ENCODE data around the gene RIMS1.

RIMS1 gene

DNA sequence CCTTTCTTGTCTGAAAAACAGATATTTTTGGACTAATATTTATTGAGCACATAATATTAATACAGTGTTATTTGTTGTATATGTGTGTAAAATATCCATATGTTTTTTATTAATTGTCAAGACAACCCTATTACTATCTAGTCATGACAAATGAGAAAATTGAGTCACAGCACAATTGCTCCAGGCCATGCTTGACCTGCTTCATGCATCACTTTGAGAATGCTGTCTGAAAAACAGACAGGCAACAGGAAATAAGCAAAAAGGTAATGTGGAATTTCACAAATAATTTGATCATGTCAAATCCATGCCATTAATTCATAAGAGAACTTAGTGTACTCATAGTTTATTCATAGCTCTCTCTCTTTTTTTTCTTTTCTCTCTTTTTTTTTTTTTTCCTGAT lies 246.5 kb downstream of the RIMS1 start:
- in situ Hi-C loops (cut with MboI; ENCODE audit: low sequenced_read_pairs, unreplicated experiment) = no loop called here
- DNase-seq (ENCODE audit: low spot score) = no peak
- TF ChIP-seq, protein P1, sequence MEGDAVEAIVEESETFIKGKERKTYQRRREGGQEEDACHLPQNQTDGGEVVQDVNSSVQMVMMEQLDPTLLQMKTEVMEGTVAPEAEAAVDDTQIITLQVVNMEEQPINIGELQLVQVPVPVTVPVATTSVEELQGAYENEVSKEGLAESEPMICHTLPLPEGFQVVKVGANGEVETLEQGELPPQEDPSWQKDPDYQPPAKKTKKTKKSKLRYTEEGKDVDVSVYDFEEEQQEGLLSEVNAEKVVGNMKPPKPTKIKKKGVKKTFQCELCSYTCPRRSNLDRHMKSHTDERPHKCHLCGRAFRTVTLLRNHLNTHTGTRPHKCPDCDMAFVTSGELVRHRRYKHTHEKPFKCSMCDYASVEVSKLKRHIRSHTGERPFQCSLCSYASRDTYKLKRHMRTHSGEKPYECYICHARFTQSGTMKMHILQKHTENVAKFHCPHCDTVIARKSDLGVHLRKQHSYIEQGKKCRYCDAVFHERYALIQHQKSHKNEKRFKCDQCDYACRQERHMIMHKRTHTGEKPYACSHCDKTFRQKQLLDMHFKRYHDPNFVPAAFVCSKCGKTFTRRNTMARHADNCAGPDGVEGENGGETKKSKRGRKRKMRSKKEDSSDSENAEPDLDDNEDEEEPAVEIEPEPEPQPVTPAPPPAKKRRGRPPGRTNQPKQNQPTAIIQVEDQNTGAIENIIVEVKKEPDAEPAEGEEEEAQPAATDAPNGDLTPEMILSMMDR (IDR thresholded peaks at IDR 0.05; ENCODE audit: borderline replicate concordance, control extremely low read depth, extremely low read depth, insufficient read depth, missing control alignments) = no peak

DNA sequence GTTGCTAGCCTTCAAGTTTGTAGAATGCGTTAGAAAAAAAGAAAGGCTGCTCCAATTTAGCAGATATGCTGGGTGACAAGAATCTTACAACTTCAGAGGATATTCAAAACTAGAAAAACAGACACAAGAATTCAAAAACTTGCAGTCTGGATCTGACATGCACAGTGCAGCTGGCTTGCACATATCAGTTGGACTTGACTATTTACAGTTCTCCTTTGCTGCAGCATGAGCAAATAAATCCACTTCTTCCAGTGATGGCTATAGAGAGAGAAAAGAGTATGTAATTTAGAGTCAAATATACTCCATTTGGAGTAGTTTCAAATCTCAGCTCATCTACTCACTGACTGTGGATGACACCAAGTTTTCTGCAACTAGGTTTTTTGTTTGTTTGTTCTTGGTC lies 247.0 kb downstream of the RIMS1 start:
- in situ Hi-C loops (cut with MboI; ENCODE audit: low sequenced_read_pairs, unreplicated experiment) = no loop called here
- no peak for DNase-seq (ENCODE audit: low spot score)
- TF ChIP-seq, protein P1 (IDR thresholded peaks at IDR 0.05; ENCODE audit: borderline replicate concordance, control extremely low read depth, extremely low read depth, insufficient read depth, missing control alignments) = no peak

DNA sequence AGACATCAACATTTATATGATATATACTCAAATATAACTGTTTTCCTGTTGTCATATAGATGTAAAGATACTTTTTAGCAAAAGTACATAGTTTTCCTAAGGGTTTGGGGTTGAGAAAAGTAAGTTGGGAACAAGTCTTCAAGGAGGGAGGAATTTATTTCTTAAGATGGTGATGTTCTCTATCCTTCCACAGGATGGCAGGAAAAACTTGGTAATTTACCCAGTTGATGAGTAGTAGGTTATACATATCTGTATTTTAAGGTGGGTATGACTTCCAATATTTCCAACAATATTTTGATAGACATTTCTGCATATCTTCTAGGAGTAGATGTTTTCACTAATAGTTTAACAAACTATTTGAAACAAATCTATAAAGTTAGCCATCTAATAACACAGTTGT lies 254.4 kb downstream of the RIMS1 start:
- TF ChIP-seq, protein P1 (IDR thresholded peaks at IDR 0.05; ENCODE audit: borderline replicate concordance, control extremely low read depth, extremely low read depth, insufficient read depth, missing control alignments) = no peak
- no peak for DNase-seq (ENCODE audit: low spot score)
- in situ Hi-C loops (cut with MboI; ENCODE audit: low sequenced_read_pairs, unreplicated experiment) = no loop called here

DNA sequence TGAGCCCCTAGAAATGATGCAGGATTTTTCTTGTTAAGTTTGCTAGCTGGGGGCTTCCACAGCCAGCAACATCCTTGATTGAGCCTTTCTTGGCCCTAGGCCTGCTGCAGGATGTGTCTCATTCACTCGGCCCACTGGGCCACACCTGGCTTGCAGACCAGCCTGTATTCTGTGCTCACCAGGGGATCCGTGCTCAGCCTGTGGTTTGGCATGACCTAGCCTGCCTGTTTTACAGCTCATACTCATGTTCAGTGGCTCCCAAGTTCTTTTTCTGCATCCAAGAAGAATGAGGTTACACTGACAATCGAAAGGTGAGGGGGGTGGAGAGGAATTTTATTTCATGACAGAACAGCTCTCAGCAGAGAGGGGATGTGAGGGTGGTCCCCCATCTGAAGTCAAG lies 263.4 kb downstream of the RIMS1 start:
- in situ Hi-C loops (cut with MboI; ENCODE audit: low sequenced_read_pairs, unreplicated experiment) = no loop called here
- no peak for DNase-seq (ENCODE audit: low spot score)
- TF ChIP-seq, protein P1 (IDR thresholded peaks at IDR 0.05; ENCODE audit: borderline replicate concordance, control extremely low read depth, extremely low read depth, insufficient read depth, missing control alignments) = no peak

DNA sequence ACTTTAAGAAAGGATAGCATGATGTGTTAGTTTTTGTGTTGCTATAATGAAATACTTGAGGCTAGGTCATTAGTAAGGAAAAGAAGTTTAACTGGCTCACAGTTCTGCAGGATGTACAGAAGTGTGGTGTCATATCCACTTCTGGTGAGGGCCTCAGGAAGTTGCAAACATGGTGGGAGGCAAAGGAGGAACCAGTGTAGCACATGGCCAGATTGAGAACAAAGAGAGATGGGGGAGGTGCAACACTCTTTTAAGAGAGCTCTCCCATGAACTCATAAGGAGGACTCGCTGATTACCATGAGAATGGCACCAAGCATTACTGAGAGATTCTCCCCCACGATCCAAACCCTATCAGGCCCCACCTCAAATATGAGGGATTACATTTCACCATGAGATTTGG lies 265.4 kb downstream of the RIMS1 start:
- TF ChIP-seq, protein P1 (IDR thresholded peaks at IDR 0.05; ENCODE audit: borderline replicate concordance, control extremely low read depth, extremely low read depth, insufficient read depth, missing control alignments) = no peak
- DNase-seq (ENCODE audit: low spot score) = no peak
- in situ Hi-C loops (cut with MboI; ENCODE audit: low sequenced_read_pairs, unreplicated experiment) = no loop called here

DNA sequence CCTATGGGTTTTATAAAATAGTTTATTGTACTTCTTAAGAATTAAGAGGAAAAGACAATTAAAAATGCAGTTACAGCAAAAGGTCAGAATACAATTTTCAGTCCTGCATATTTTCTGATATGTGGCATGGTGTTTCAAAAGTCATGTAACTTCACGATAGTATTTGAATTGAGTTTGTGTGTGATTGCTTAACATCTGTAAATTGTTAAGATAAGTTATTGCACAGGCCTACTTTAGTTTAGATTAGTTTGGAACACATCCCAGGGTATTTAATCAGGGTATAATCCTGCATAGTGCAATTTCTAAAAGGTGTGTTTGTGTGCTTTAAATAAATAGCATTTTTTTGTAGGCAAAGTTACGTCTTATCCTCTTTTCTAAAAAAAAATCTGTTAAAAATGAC lies 289.6 kb downstream of the RIMS1 start:
- TF ChIP-seq, protein P1 (IDR thresholded peaks at IDR 0.05; ENCODE audit: borderline replicate concordance, control extremely low read depth, extremely low read depth, insufficient read depth, missing control alignments) = no peak
- in situ Hi-C loops (cut with MboI; ENCODE audit: low sequenced_read_pairs, unreplicated experiment) = no loop called here
- no peak for DNase-seq (ENCODE audit: low spot score)

Data from GM13976 (cell line).